GM21360 (cell line): Measurements from ENCODE around the gene GABPB1.

Experiments used
- ATAC-seq: cut with Tn5 transposase; IDR thresholded peaks from one replicate; pipeline ENCODE4 v1.9.1; 2021; ENCODE audit warnings: mild to moderate bottlenecking, moderate library complexity; ENCODE audit not compliant: unreplicated experiment

GABPB1 gene

GRCh38 chr15:50246631-50247030, 108.4 kb downstream of the GABPB1 start:
- ATAC-seq, result no peak

DNA sequence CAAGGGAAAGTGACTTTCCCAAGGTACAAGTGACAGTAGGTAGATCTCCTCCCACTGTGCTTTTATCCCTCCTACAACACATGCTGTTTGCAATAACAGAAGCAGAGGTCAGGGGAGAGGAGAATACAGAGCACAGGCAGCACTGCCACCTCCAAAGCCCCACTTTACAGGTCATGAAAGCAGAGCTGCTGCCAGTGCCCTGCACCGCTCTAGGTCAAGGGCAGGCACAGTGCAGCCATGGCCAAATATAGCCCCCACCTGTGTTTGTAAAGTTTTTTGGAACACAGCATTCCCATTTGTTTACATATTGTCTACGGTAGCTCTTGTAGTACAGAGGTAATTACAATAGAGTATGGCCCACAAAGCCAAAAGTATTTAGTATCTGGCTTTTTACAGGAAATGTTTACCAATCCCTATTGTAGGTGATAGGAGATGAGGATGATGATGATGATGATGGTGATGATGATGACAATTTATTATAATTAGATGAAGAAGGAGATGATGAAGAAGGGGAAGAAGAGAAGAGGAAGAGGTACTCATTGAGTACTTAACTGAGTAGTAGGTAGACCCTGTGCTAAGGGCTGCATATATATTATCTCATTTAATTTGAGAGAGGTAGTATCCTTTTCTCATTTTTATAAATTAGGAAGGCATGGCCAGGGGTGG, 109.9 kb downstream of the GABPB1 start:
- ATAC-seq, result no peak

DNA sequence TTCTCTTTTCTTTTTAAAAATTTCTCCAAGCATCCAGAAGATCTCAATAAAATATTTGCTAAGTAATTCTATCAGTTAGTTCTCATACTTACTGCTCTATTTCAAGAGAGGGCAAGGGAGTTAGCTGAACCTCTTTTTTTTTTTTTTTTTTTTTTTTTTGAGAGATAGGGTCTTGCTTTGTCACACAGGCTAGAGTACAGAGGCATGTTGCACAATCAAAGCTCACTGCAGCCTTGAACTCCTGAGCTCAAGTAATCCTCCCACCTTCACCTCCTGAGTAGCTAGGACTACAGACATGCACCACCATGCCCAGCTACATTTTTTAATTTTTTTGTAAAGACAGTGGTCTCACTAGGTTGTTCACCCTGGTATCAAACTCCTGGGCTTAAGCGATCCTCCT, 110.8 kb downstream of the GABPB1 start:
- no peak for ATAC-seq

DNA sequence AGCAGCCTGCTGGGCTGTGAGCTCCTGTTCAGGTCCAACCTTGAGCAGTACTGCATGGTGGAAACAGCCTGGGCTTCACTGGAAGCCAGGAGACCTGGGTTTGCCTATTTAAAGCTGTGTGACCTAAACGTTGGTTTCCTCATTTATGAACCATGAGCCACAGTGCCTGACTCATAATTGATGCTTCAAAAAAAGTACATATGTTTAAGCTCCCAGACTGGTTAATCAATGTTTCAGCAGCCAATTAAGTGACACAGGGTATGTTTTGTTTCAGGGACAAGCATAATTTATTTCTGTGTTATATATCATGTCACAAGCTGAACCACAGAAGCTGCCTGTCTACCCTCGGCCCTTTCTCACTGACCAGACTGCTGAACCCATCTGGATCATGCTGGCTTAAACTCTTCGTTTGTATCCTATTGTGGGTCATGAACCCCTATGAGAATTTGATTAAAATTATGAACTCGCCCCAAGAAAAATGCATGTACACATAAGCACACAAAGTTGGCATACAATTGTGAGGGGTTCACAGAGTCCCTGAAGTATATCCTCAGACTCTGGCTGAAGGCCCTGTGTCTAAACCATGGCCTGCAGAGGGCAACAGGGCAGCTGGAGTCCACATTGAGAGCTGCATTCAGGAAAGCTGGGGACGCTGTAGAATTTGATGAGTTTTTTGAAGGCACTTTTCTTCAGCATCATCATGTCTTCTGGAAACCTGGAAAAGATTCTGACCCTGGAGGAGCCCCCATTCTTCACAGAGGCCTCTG, 113.1 kb downstream of the GABPB1 start:
- no peak for ATAC-seq

DNA sequence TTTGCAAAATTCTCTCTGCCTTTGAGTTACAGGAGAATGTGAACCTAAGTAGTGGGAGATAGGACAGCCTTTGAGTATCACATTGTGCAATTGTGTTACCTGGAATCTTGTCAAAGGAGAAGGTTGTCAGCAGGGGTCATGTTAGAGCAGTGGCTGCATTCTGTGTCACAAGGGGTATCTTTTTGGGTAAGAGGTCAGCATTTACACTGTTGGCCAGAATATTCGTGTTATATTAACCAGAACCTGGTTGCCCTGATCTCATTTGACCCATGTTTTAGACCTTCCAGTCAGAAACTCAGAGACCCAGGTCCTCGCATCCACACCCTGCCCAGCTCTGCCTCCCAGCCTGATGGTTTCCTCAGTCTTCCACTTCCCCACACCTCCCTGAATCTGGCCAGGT, 116.7 kb downstream of the GABPB1 start:
- no peak for ATAC-seq

GRCh38 chr15:50236433-50236832, 118.6 kb downstream of the GABPB1 start:
- ATAC-seq, result no peak

DNA sequence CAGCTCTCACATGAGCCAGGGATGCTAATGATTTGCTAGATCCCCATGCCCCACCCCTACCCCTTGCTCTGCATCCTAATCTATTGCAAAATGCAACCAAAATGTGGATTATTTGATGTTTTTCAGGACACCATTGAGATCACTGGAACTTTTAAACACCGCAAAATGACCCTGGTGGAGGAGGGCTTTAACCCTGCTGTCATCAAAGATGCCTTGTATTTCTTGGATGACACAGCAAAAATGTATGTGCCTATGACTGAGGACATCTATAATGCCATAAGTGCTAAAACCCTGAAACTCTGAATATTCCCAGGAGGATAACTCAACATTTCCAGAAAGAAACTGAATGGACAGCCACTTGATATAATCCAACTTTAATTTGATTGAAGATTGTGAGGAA, 119.2 kb downstream of the GABPB1 start:
- ATAC-seq, result no peak

DNA sequence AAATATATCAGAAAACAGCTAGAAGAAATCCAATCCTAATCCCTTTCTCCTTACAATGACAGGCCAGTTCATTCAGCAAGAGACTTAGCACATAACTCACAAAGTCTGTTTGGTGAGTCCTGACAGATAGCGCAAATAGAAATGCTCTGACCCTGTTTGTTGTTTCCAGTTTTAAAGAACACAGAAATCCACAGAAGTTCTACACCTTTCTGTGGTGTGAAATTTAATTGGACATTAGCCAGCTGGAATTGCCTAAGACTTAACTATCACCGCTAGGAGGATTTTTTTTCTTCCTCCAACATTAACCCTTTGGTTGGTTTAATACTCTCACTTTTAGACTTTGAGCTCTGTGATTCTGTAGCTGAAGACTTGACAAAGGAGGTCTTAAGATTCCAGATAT, 120.2 kb downstream of the GABPB1 start:
- no peak for ATAC-seq

- no peak for ATAC-seq
Observed at GRCh38 chr15:50233192-50233736, 121.7 kb downstream of the GABPB1 start.

- no peak for ATAC-seq
Observed at GRCh38 chr15:50232791-50233190, 122.2 kb downstream of the GABPB1 start.

GRCh38 chr15:50231761-50232160, 123.2 kb downstream of the GABPB1 start:
- ATAC-seq, result no peak

DNA sequence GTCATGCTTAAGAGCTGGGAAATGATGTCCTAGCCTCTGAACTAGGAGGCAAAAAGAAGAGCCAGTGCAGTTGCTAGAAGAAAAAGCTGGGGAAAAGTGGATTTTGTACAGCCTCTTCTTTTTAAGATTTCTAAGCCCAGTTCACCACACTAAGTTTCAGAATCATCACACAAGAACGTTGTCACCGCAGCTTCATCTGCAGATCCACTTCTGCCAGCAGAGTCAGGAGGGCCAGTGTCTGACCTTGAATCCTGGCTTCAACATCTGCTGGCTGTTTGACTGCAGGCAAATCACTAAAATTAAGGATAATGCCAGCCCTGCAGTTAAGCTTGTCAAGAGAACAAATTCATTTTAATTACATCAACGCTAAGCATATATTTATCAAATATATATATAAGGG, 125.7 kb downstream of the GABPB1 start:
- ATAC-seq, result no peak

DNA sequence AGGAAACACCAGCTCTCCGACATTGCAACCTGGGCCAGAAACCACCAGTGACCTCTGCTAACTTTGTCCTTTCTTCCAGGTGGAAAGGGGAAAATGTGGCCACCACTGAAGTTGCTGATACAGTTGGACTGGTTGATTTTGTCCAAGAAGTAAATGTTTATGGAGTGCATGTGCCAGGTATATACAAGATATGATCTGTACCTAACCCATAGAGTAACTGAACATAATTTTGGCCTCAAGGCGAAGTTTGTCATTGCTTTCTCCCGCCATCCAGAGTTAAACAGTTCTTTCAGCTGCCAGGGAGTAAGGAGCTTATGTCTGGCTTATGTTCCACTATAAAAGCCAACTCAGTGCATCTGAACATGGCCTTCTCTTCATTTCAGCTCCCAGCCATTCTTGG, 126.1 kb downstream of the GABPB1 start:
- no peak for ATAC-seq

GRCh38 chr15:50227076-50227475, 127.9 kb downstream of the GABPB1 start:
- no peak for ATAC-seq

DNA sequence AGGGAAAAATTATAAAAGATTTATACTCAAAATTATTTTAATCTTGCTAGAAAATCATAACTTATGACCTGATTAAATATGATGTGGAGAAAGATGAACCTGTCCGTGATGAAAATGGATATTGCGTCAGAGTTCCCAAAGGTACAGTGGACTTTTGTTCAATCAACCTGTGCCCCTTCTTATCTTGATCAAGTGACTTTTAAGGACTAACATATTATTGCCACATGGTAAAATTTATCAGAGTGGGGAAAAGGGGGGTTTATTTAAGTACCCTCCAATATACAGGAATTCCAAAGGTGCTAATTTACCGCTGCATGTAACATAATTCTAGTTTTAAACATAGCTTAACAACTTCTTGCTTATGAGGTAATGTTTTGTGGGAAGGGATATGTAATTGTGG, 129.1 kb downstream of the GABPB1 start:
- no peak for ATAC-seq
